Endothelial cell (in vitro differentiated cells): ENCODE results near the gene CCDC14. TPM values are rescaled to one million over a fixed set of nuclear protein-coding genes. Genes with fewer than 3 reads are reported as not detected.

Experiments used
- DNase-seq: peaks from one replicate; pipeline ENCODE4 v3.0.0; 2021; ENCODE audit warnings: low spot score
- H3K27ac Mint-ChIP-seq: one replicate; pipeline ENCODE4 v1.8.0; 2021; ENCODE audit warnings: mixed read lengths, inconsistent platforms; ENCODE audit not compliant: unreplicated experiment
- H3K27me3 Mint-ChIP-seq: one replicate; pipeline ENCODE4 v1.8.0; 2021; ENCODE audit warnings: mild to moderate bottlenecking, moderate library complexity, mixed read lengths, inconsistent platforms; ENCODE audit not compliant: unreplicated experiment
- H3K36me3 Mint-ChIP-seq: one replicate; pipeline ENCODE4 v1.8.0; 2021; ENCODE audit warnings: mild to moderate bottlenecking, low read depth, mixed read lengths, inconsistent platforms; ENCODE audit not compliant: unreplicated experiment
- H3K4me1 Mint-ChIP-seq: one replicate; pipeline ENCODE4 v1.8.0; 2021; ENCODE audit warnings: mild to moderate bottlenecking, mixed read lengths, inconsistent platforms; ENCODE audit not compliant: unreplicated experiment
- H3K4me3 Mint-ChIP-seq: one replicate; pipeline ENCODE4 v1.8.0; 2021; ENCODE audit warnings: mild to moderate bottlenecking, mixed read lengths, inconsistent platforms; ENCODE audit not compliant: unreplicated experiment
- H3K9me3 Mint-ChIP-seq: one replicate; pipeline ENCODE4 v1.8.0; 2021; ENCODE audit warnings: mixed read lengths, inconsistent platforms; ENCODE audit not compliant: unreplicated experiment
- CTCF ChIP-seq: fragments of 200-600 bp; sonication (generic); IDR thresholded peaks from one replicate; pipeline ENCODE4 v1.5.0; 2021; ENCODE audit warnings: antibody characterized with exemption; ENCODE audit not compliant: unreplicated experiment
- total RNA-seq: library from RNA; stranded (reverse); fragmentation: NEBNext Ultra II Directional; extraction: Animal tissue kit (Norgen Biotek cat#: 25700); gene quantifications from one replicate; pipeline ENCODE4 v1.2.1, GENCODE V29; 2021; ENCODE audit not compliant: unreplicated experiment

The CCDC14 gene
- total RNA-seq, 1 donor from 2014 or later: 44.5 TPM

- H3K27ac Mint-ChIP-seq: no peak overlapping the region
- peaks cover under 1% of the 10 kb centered on the region for H3K27me3 Mint-ChIP-seq
- H3K4me1 Mint-ChIP-seq: no peaks in the 10 kb centered on the region
- peaks cover 3% of the 10 kb centered on the region for H3K36me3 Mint-ChIP-seq
- no peaks in the 10 kb centered on the region for H3K9me3 Mint-ChIP-seq
- H3K4me3 Mint-ChIP-seq: no peak overlapping the region
- DNase-seq: no peak
- TF ChIP-seq CTCF: no peak
These were observed 31.7 kb downstream of the CCDC14 start for GRCh38 chr3:123929325-123929724.

GRCh38 chr3:123926396-123926795 lies 34.6 kb downstream of the CCDC14 start:
- no peak for TF ChIP-seq CTCF
- H3K4me3 Mint-ChIP-seq: no peak overlapping the region

GRCh38 chr3:123920868-123921267 lies 40.2 kb downstream of the CCDC14 start:
- Mint-ChIP-seq H3K4me3 (no peak overlapping the region), H3K36me3 (peaks cover 30% of the 10 kb centered on the region), H3K27me3 (peaks cover 2% of the 10 kb centered on the region), H3K27ac (no peak overlapping the region), H3K4me1 (no peaks in the 10 kb centered on the region), H3K9me3 (no peaks in the 10 kb centered on the region)
- TF ChIP-seq CTCF: no peak
- DNase-seq: no peak

More at GRCh38 chr3:123926396-123926795, 34.6 kb downstream of the CCDC14 start:
- Mint-ChIP-seq H3K9me3 (no peaks in the 10 kb centered on the region), H3K36me3 (peaks cover 16% of the 10 kb centered on the region), H3K27ac (no peak overlapping the region), H3K27me3 (peaks cover 2% of the 10 kb centered on the region), H3K4me1 (no peaks in the 10 kb centered on the region)
- no peak for DNase-seq

GRCh38 chr3:123920383-123920782 lies 40.6 kb downstream of the CCDC14 start:
- Mint-ChIP-seq H3K36me3 (peaks cover 30% of the 10 kb centered on the region), H3K4me3 (no peak overlapping the region), H3K9me3 (no peaks in the 10 kb centered on the region), H3K4me1 (no peaks in the 10 kb centered on the region), H3K27ac (no peak overlapping the region), H3K27me3 (peaks cover 2% of the 10 kb centered on the region)
- no peak for TF ChIP-seq CTCF
- DNase-seq: no peak

- DNase-seq: no peak
- no peaks in the 10 kb centered on the region for H3K9me3 Mint-ChIP-seq
- H3K4me1 Mint-ChIP-seq: no peaks in the 10 kb centered on the region
- H3K27ac Mint-ChIP-seq: no peak overlapping the region
- no peak for TF ChIP-seq CTCF
- H3K27me3 Mint-ChIP-seq: peaks cover 2% of the 10 kb centered on the region
- peaks cover 26% of the 10 kb centered on the region for H3K36me3 Mint-ChIP-seq
- H3K4me3 Mint-ChIP-seq: no peak overlapping the region
These were observed 41.7 kb downstream of the CCDC14 start for GRCh38 chr3:123919353-123919752.
